Left renal pelvis (tissue), 4 donors: ENCODE data around the gene TCF21. TPM values are rescaled to one million over a fixed set of nuclear protein-coding genes. Genes with fewer than 3 reads are reported as not detected.

ENCODE experiments used
- DNase-seq, 4 donors: peaks; one replicate each; pipeline ENCODE4 v3.0.0-alpha.2; 2013; ENCODE audit warnings: low read depth in 4 of 4, low spot score in 3 of 4
- polyA plus RNA-seq, 4 donors: library from polyadenylated mRNA; unstranded; fragments of 120-200 nt; gene quantifications; one replicate each; pipeline ENCODE4 v1.2.1, GENCODE V29; 2013; ENCODE audit not compliant: insufficient read length in 4 of 4

Gene TCF21
- polyA plus RNA-seq, 4 donors = 39.2 to 218 (median 171) TPM

DNA sequence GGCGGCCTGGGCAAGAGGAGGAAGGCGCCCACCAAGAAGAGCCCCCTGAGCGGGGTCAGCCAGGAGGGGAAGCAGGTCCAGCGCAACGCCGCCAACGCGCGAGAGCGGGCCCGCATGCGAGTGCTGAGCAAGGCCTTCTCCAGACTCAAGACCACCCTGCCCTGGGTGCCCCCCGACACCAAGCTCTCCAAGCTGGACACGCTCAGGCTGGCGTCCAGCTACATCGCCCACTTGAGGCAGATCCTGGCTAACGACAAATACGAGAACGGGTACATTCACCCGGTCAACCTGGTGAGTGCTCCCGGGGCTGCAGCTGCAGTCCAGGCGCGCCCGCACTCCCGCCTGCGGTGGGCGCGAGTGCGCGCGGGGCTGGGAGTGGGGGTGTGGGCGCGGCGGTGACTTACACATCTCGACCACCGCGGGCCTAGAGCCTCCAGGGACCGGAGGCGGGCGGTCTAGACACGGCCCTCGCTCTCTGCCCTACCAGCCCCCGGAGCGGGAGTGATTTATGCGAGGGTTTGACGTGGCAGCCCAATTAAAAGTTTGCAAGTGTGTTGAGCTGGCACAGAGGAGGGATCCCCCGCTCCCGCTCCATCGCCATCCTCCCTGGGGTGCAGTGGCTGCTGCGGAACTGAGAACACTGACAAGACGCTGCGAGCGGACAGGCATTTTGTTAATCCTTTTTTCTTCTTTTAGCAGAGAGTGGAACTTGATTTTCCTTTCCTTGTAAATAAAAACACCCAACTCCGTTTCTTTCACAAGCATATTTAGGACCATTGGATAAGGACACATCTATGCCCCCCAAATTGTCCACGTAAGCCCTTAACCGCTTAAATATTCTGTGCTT, 867 bp downstream of the TCF21 start:
- DNase-seq = no peak

- DNase-seq = no peak
Measured at GRCh38 chr6:133890711-133891148, 1.8 kb downstream of the TCF21 start.

DNA sequence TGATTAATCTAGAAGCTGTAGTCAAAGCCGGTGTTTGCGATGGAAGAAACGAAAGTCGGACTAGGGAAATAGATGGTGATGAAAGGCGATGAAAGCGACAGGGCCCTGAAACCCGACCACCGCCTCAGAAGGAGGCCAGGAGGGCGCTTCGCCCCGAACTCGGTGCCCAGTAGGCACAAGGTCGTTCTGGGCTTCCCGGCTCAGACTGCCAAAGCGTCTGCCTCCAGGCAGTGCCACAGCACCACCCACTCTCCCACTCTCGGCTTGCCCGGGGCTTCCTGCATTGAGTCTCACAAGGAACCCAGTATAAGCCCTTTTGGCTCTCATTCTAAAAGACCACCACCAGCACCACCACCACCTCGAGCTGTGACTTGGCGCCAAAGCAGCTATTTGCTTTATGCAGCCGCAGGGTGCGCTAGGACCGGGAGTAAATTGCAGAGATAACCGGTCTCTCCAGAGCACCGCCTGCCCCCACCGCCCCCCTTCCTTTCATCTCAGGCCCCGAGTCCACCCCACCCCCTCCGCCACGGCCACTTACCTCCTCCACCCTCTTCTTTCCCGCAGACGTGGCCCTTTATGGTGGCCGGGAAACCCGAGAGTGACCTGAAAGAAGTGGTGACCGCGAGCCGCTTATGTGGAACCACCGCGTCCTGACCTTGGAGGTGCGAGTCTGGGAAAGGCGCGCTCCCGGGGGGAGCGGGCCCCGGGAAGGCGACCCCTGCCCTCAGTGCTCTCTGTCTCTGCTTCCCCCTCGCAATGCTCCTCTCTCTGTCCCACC, 2.4 kb downstream of the TCF21 start:
- DNase-seq = no peak

DNA sequence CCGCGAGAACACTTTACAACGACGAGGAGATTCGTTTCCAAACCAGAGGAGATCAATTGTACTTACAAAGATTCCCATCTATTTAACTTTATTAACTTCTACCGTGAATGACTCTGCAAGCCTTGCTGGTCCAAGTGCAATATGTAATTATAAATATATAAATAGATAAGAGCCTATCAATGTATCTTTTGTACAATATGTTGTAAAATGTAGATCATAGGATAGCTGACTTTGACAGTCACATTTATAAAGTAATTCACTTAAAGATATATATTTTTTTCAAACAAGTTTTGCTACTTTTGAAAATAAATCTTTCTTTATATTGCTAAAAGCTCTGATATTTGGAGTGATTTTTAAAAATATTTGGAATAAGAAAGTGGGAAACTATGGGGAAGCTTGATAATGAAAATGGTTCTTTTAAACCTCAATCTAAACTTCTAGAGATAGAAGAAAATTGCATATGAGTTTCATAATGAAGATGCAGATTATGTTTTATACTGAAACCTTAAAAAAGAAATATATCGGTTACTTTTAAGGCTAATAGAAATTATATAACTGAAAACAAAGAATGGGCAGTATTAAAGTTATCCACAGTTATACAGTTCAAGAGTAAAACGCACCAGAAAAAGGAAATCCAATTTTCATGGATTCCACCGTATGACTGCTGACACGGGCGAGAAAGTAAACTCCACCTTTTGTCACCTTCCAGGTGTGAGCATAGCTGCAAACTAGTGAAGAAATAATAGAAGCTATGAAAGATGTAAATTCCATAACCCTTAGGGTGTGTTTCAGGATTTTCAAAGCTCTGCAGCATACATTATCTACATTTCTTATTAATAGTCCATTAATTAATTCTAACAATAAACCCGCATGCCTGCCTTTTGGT, 3.3 kb downstream of the TCF21 start:
- no peak for DNase-seq

- DNase-seq = no peak
Measured at GRCh38 chr6:133892813-133893691, 4.1 kb downstream of the TCF21 start.

- DNase-seq = no peak
Measured at GRCh38 chr6:133893946-133894345, 5.0 kb downstream of the TCF21 start.

- no peak for DNase-seq
Measured at GRCh38 chr6:133894369-133894768, 5.5 kb downstream of the TCF21 start.

GRCh38 chr6:133894795-133895358, 6.0 kb downstream of the TCF21 start:
- DNase-seq = no peak

DNA sequence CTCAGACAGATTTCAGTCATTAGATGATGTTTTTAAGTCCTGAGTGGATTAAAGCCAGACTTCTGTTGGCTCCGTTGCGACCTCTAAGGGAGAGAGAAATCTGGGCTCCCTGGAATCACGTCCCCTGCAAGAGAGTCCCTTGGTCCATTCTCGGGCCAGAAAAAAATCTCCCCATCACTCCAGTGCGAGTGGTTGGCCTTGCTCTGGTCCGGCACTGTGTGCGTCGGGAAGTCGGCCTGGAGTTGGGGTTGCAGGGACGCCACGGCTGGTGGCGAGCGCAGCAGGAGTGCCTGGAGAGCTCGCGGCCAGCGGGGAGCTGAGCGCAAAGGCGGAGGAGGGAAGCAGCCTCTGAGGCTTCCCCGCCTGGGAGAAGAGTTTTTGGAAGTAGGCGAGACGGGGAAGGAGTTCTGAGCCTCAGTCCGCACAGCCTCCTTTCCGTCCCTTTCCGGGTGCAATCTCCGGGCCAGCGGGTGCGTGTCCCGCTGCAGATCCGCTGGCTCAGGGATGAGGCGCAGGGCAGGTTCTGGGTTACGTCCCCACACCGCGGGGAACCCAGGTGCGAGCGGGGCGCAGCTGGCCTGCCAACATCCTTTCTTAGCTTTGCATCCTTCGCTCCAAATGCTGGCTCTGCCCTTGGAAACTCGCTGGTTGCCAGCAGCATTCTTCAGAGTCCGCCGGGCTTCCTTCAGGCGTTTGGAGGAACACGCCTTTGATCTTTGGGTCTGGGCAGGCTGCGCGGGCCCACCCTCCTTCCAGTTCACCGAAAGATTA, 6.8 kb downstream of the TCF21 start:
- no peak for DNase-seq

DNA sequence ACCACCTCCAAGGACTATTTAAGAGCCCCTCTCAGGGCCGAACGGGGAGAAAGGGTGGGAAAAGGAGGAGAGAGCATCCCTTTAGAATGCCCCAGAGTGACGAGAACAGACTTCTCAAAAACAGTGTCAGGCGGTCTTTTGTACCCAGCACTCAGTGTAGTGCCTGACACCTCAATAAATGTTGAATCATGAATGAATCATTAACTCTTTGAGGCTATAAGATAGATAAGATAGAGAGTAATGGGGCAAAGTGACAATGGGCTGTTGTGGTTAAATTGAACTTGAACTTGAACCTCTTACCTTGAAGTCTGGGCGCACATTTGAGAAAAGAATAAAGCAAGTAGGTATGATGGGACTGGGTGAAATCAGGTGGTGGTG, 7.4 kb downstream of the TCF21 start:
- no peak for DNase-seq

- no peak for DNase-seq
Measured at GRCh38 chr6:133898263-133898662, 9.3 kb downstream of the TCF21 start.

- DNase-seq = no peak
Measured at GRCh38 chr6:133899556-133899955, 10.6 kb downstream of the TCF21 start.

- no peak for DNase-seq
Measured at GRCh38 chr6:133903855-133904254, 14.9 kb downstream of the TCF21 start.

DNA sequence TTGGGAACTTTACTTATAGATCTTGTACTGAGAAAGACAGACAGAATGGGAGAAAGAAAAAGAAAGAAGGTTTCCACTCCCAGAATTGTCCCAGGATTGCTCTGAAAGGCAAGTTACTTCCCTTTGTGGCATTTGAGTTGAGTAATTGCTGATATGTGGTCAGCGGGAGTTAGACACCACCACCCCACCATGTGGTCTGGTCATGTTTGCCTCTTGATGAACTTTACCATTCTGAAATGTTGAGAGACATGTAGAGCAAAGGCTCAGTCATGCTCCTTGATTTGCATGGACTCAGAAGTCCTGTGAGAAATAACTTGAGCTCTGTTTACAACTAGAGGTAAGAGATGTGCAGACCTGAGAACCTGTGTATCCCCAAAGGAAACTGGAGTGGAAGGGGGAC, 17.1 kb downstream of the TCF21 start:
- DNase-seq = no peak

DNA sequence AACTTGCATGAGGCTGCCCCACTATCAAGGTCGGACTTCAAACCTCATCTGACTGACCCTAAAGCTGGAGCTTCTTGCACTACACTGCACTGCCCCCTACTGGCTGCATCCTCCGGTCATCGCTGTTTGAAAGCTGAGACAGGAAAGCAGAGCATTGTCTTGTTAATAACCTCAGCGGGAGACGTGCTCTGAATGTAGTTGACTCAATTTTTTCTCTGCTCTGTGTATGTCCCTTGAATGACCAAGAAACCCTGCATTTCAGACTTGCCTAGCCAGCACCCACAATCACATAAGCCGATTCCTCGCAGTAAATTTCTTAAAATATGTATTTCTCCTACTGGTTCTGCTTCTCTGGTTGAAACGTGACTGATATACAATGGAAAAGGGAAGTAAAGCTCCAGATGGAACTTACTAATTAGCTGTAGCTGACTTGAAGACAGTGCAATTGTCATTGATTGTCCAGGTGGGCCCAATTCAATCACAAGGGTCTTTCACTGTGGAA, 27.8 kb downstream of the TCF21 start:
- DNase-seq = peak in 3 of 4 donors; percentile 84 to 88 (median 85)

DNA sequence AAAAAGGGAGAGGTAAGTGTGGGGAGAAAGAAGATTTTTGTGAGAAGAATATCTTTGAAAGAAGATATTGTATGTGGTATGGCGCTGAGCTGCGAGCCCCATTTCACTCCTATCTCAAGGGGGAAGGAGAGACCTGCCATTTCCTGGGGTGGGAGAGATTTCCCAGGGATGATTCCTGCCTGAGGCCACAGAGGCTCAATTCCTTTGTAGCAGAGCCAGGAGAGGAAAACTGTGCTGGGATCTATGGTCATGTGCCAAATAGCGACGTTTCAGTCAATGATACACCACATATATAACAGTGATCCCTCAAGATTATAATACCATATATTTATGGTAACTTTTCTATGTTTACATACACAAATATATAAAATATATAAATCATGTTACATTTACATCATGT, 28.9 kb downstream of the TCF21 start:
- DNase-seq = no peak

GRCh38 chr6:133918208-133918930, 29.5 kb downstream of the TCF21 start:
- DNase-seq = no peak

- no peak for DNase-seq
Measured at GRCh38 chr6:133919362-133919761, 30.4 kb downstream of the TCF21 start.
